Lung (tissue), 12 donors: ENCODE results near the gene CDH4. TPM values are rescaled to one million over a fixed set of nuclear protein-coding genes. Genes with fewer than 3 reads are reported as not detected.

Experiments used
- ATAC-seq: fragments of 200-7000 bp; cut with Tn5 transposase; one replicate; pipeline ENCODE4 v1.9.1; 2020; ENCODE audit warnings: moderate number of reproducible peaks; ENCODE audit not compliant: insufficient read depth, low FRiP score
- DNase-seq, 3 donors: peaks; one replicate each; pipeline ENCODE4 v3.0.0-alpha.2; 2013 to 2017
- H3K27ac ChIP-seq, 2 donors: one replicate each; pipeline ENCODE4 v1.5.1; 2013; ENCODE audit warnings: mild to moderate bottlenecking in 2 of 2, moderate library complexity in 2 of 2, control low read depth in 1 of 2, inconsistent platforms in 1 of 2, low read depth in 1 of 2, low read length in 1 of 2
- H3K27me3 ChIP-seq, 3 donors: one replicate each; pipeline ENCODE4 v1.5.1; 2013; ENCODE audit warnings: low read length in 2 of 3; ENCODE audit not compliant: control insufficient read depth in 3 of 3, insufficient read depth in 3 of 3
- H3K36me3 ChIP-seq, 4 donors: one replicate each; pipeline ENCODE4 v1.5.1; 2013; ENCODE audit warnings: low read length in 4 of 4, mild to moderate bottlenecking in 1 of 4, moderate library complexity in 1 of 4; ENCODE audit not compliant: control insufficient read depth in 4 of 4, insufficient read depth in 4 of 4
- H3K4me1 ChIP-seq, 5 donors: one replicate each; pipeline ENCODE4 v1.5.1; 2013; ENCODE audit warnings: low read length in 5 of 5, mild to moderate bottlenecking in 2 of 5, moderate library complexity in 1 of 5; ENCODE audit not compliant: control insufficient read depth in 5 of 5, insufficient read depth in 5 of 5
- H3K4me3 ChIP-seq: one replicate; pipeline ENCODE4 v1.5.1; 2013; ENCODE audit warnings: mild to moderate bottlenecking, control low read depth, moderate library complexity
- H3K9ac ChIP-seq, 2 donors: one replicate each; pipeline ENCODE4 v1.5.1; 2013; ENCODE audit warnings: low read length in 2 of 2, control low read depth in 1 of 2; ENCODE audit not compliant: insufficient read depth in 1 of 2
- H3K9me3 ChIP-seq, 4 donors: one replicate each; pipeline ENCODE4 v1.5.1; 2013; ENCODE audit warnings: low read length in 3 of 4, mild to moderate bottlenecking in 1 of 4, moderate library complexity in 1 of 4; ENCODE audit not compliant: control insufficient read depth in 4 of 4, insufficient read depth in 3 of 4
- WGBS, 2 donors: extraction: QIAGEN DNeasy Blood & Tissue Kit; methylation state at CpG; one replicate each; pipeline ENCODE4 v1.1.7; 2013; 5-methylcytosine and 5-hydroxymethylcytosine counted together
- polyA plus RNA-seq, 2 donors: library from polyadenylated mRNA; stranded (reverse); fragments of 200-250 nt; gene quantifications; one replicate each; pipeline ENCODE4 v1.2.1, GENCODE V29; 2013
- total RNA-seq, 2 donors: library from RNA; depleted of rRNA in 1 of 2; stranded (reverse); fragments of >200 nt in 1 of 2; gene quantifications; one replicate each; pipeline ENCODE4 v1.2.1, GENCODE V29; 2014 to 2021
- TF ChIP-seq, protein P1 (sequence below): IDR thresholded peaks from 2 replicates; pipeline ENCODE4 v1.5.1; 2012; ENCODE audit warnings: mild to moderate bottlenecking; ENCODE audit errors: control extremely low read depth, extremely low read depth
- donor health status: control.
- donor health status: control.
- donor health status: Bipolar disorder and iron deficiency.
- donor health status: healthy.
- donor health status: DM: yes; HTN: yes; CAD: no.

CDH4 gene
- total and polyA plus RNA-seq, 4 donors, result 0.10 to 2.1 (median 0.34) TPM

GRCh38 chr20:61604549-61604948 is 352.5 kb downstream of the CDH4 start:
- WGBS, 2 donors, result 54 to 58% methylated on average over 7 of the region's 7 CpGs
- DNase-seq, result peak in 1 of 3 donors; percentile 17
- peaks cover 0 to 4% (median 0%) of the 10 kb centered on the region in 3 donors for H3K27me3 ChIP-seq
- no peak overlapping the region for H3K9ac ChIP-seq
- no peak overlapping the region for H3K27ac ChIP-seq
- H3K9me3 ChIP-seq, result peaks cover 0 to 33% (median 0%) of the 10 kb centered on the region in 4 donors
- H3K36me3 ChIP-seq, result no peaks in the 10 kb centered on the region
- H3K4me3 ChIP-seq, result no peak overlapping the region
- no peaks in the 10 kb centered on the region for H3K4me1 ChIP-seq
- TF ChIP-seq, protein P1, sequence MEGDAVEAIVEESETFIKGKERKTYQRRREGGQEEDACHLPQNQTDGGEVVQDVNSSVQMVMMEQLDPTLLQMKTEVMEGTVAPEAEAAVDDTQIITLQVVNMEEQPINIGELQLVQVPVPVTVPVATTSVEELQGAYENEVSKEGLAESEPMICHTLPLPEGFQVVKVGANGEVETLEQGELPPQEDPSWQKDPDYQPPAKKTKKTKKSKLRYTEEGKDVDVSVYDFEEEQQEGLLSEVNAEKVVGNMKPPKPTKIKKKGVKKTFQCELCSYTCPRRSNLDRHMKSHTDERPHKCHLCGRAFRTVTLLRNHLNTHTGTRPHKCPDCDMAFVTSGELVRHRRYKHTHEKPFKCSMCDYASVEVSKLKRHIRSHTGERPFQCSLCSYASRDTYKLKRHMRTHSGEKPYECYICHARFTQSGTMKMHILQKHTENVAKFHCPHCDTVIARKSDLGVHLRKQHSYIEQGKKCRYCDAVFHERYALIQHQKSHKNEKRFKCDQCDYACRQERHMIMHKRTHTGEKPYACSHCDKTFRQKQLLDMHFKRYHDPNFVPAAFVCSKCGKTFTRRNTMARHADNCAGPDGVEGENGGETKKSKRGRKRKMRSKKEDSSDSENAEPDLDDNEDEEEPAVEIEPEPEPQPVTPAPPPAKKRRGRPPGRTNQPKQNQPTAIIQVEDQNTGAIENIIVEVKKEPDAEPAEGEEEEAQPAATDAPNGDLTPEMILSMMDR, result no peak
- ATAC-seq, result no peak

- ATAC-seq (no peak), DNase-seq (no peak)
- TF ChIP-seq, protein P1, result no peak
- H3K27me3 ChIP-seq, result peaks cover 0 to 4% (median 0%) of the 10 kb centered on the region in 3 donors
- H3K9me3 ChIP-seq, result peaks cover 0 to 32% (median 0%) of the 10 kb centered on the region in 4 donors
- H3K4me1 ChIP-seq, result no peaks in the 10 kb centered on the region
- H3K9ac ChIP-seq, result no peak overlapping the region
- no peaks in the 10 kb centered on the region for H3K36me3 ChIP-seq
- no peak overlapping the region for H3K27ac ChIP-seq
- H3K4me3 ChIP-seq, result no peak overlapping the region
Measured at GRCh38 chr20:61605283-61605682, 353.2 kb downstream of the CDH4 start.

- Histone ChIP-seq H3K9ac (no peak overlapping the region), H3K36me3 (no peaks in the 10 kb centered on the region), H3K4me3 (no peak overlapping the region), H3K27me3 (peaks cover 0 to 4% (median 0%) of the 10 kb centered on the region in 3 donors), H3K27ac (no peak overlapping the region), H3K4me1 (no peaks in the 10 kb centered on the region), H3K9me3 (peaks cover 0 to 36% (median 0%) of the 10 kb centered on the region in 4 donors)
- TF ChIP-seq, protein P1, result no peak
- DNase-seq, result no peak
- WGBS, 2 donors, result 85 to 91% methylated on average over 12 of the region's 12 CpGs
- ATAC-seq, result no peak
Measured at GRCh38 chr20:61605862-61606557, 353.9 kb downstream of the CDH4 start.
